HFFc6 (cell line): ENCODE results near the gene AKAP12. TPM values are rescaled to one million over a fixed set of nuclear protein-coding genes. Genes with fewer than 3 reads are reported as not detected.

Experiments
- DNase-seq: peaks from one replicate; pipeline ENCODE4 v3.0.0-alpha.2; 2018
- H3K27ac Mint-ChIP-seq: 2 replicates; pipeline ENCODE4 v1.8.0; 2020; ENCODE audit warnings: mild to moderate bottlenecking, mixed read lengths
- H3K27me3 Mint-ChIP-seq: 2 replicates; pipeline ENCODE4 v1.8.0; 2021; ENCODE audit warnings: mild to moderate bottlenecking, moderate library complexity, mixed read lengths; ENCODE audit not compliant: insufficient read depth
- H3K36me3 Mint-ChIP-seq: 2 replicates; pipeline ENCODE4 v1.8.0; 2021; ENCODE audit warnings: low read depth, mixed read lengths
- H3K4me1 Mint-ChIP-seq: 2 replicates; pipeline ENCODE4 v1.8.0; 2020; ENCODE audit warnings: low read depth, mixed read lengths
- H3K4me3 Mint-ChIP-seq: 2 replicates; pipeline ENCODE4 v1.8.0; 2020; ENCODE audit warnings: mild to moderate bottlenecking, moderate library complexity, mixed read lengths
- H3K9me3 Mint-ChIP-seq: 2 replicates; pipeline ENCODE4 v1.8.0; 2020; ENCODE audit warnings: mild to moderate bottlenecking, mixed read lengths
- total RNA-seq, 6 experiments: library from RNA; stranded (reverse); fragmentation: NEBNext Ultra II Directional; extraction: Animal tissue kit (Norgen Biotek cat#: 25700); gene quantifications; 2 replicates in 1 of 6; 3 replicates in 5 of 6; pipeline ENCODE4 v1.2.3, GENCODE V29; 2021
- TF ChIP-seq, protein P1 (sequence below): fragments of 200-600 bp; sonication (generic); IDR thresholded peaks from 2 replicates; pipeline ENCODE4 v1.5.0; 2021; ENCODE audit warnings: antibody characterized with exemption, mild to moderate bottlenecking

The AKAP12 gene
- total RNA-seq, 6 experiments from 2014 or later, result 3.7 to 8.6 (median 7.0) TPM

DNA sequence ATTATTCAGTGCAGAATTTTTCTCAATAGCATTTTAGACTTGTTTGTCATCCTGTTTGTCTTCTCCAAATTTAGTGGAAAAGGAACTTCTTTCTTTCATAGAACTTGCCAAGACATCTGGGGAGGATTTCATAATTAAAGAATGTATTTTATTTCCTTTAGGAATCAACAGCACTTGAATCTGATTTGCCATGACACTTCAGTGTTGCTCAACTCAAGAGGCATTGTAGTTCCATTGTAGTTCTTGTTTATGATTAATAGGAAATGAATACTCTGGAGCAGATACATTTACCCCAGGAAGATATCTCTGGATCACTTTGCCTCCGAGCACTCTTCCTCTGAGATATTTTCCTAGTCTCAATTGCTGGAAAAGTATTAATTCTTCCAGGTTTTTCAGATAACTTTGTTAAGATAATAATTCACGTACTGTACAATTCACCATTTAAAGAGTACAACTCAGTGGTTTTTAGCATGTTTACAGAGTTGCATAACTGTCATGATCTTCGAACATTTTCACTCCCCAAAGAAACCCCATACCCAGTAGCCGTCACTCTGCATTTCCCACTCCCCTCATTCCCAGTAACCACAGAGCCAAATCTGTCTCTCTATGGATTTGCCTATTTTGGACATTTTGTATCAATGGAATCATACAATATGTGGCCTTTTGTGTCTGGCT lies 29.7 kb downstream of the AKAP12 start:
- DNase-seq, result peak; percentile 18
- TF ChIP-seq, protein P1, sequence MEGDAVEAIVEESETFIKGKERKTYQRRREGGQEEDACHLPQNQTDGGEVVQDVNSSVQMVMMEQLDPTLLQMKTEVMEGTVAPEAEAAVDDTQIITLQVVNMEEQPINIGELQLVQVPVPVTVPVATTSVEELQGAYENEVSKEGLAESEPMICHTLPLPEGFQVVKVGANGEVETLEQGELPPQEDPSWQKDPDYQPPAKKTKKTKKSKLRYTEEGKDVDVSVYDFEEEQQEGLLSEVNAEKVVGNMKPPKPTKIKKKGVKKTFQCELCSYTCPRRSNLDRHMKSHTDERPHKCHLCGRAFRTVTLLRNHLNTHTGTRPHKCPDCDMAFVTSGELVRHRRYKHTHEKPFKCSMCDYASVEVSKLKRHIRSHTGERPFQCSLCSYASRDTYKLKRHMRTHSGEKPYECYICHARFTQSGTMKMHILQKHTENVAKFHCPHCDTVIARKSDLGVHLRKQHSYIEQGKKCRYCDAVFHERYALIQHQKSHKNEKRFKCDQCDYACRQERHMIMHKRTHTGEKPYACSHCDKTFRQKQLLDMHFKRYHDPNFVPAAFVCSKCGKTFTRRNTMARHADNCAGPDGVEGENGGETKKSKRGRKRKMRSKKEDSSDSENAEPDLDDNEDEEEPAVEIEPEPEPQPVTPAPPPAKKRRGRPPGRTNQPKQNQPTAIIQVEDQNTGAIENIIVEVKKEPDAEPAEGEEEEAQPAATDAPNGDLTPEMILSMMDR, result no peak
- no peaks in the 10 kb centered on the region for H3K9me3 Mint-ChIP-seq
- no peaks in the 10 kb centered on the region for H3K36me3 Mint-ChIP-seq
- H3K27ac Mint-ChIP-seq, result no peak overlapping the region
- peaks cover 8% of the 10 kb centered on the region for H3K27me3 Mint-ChIP-seq
- H3K4me1 Mint-ChIP-seq, result peaks cover 5% of the 10 kb centered on the region; the same call in 1 of the 2 replicates
- no peak overlapping the region for H3K4me3 Mint-ChIP-seq

DNA sequence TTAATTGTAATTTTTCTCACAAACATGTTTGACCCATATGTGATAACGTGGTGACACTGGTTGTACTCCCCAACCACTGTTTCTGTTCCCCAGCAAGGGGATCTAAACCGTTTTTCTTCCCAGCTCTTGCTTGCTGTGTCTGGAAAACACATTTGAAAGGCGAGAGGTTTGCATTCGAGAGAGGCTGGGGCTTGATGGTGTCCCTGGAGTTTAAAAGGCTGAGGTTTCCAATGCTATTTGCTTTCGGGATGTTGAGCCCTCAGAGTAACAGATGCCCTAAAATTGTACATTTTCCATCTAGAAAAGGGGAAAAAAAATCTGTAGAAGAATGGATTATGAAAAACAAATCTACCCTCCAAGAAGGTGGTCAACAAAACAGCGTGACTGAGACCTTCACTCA lies 35.4 kb downstream of the AKAP12 start:
- no peaks in the 10 kb centered on the region for H3K36me3 Mint-ChIP-seq
- no peak overlapping the region for H3K4me3 Mint-ChIP-seq
- peaks cover 6% of the 10 kb centered on the region; the same call in 1 of the 2 replicates for H3K27me3 Mint-ChIP-seq
- no peak overlapping the region for H3K27ac Mint-ChIP-seq
- TF ChIP-seq, protein P1, result no peak
- no peaks in the 10 kb centered on the region for H3K9me3 Mint-ChIP-seq
- H3K4me1 Mint-ChIP-seq, result no peaks in the 10 kb centered on the region
- no peak for DNase-seq

DNA sequence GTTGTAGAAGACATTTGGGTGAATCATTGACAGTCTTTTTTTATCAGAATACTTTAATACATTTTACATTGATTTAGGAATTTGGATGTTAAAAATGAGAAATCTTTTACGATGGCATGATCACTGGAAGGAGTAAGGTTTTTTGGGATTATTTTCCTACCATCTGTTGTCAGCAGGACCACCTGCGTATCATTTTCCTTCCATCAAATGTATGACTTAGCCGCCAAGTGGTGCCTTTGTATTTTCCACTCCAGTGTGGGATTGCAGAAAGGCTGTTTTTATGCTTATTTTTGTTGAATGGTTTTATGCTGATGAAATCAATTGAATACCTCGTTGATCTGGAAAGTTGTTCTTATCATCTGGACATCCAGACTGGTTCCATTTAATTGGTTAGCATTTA lies 35.8 kb downstream of the AKAP12 start:
- Mint-ChIP-seq H3K27me3 (peaks cover 6% of the 10 kb centered on the region; the same call in 1 of the 2 replicates), H3K36me3 (no peaks in the 10 kb centered on the region), H3K4me1 (no peaks in the 10 kb centered on the region), H3K4me3 (no peak overlapping the region), H3K9me3 (no peaks in the 10 kb centered on the region), H3K27ac (no peak overlapping the region)
- TF ChIP-seq, protein P1, result no peak
- DNase-seq, result no peak

DNA sequence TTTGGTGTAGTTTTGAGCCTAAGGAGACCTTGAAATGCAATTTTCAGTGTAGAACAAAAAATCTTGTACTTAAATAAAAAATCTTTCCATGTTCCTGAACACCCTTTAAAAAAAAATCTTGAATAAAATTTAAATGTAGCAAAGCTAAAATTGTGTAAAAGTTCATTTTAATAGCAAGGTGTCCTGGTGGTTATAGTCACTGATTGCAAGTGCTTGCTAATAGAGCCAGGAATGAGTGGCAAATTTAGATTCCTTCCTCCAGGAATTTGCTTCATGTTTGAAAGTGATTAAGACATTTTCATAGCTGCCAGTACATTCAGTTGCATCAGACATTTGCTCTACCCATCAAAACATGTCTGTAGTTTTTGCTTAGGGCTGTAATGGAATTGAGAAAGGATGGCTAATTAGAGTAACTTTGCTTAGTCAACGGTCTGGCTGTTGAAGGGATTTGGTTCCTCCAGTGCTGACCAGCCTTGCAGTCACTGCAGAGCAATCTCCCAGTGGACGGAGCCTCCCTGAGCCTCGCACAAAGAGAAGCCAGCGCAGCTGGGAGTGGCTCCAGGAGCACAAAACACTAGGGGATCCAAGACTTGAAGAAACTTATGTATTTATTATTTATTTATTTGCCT lies 36.5 kb downstream of the AKAP12 start:
- no peaks in the 10 kb centered on the region for H3K9me3 Mint-ChIP-seq
- peak; percentile 15 for DNase-seq
- no peak overlapping the region for H3K4me3 Mint-ChIP-seq
- H3K27ac Mint-ChIP-seq, result no peak overlapping the region
- H3K36me3 Mint-ChIP-seq, result no peaks in the 10 kb centered on the region
- TF ChIP-seq, protein P1, result no peak
- H3K27me3 Mint-ChIP-seq, result peaks cover 6% of the 10 kb centered on the region; the same call in 1 of the 2 replicates
- no peaks in the 10 kb centered on the region for H3K4me1 Mint-ChIP-seq

DNA sequence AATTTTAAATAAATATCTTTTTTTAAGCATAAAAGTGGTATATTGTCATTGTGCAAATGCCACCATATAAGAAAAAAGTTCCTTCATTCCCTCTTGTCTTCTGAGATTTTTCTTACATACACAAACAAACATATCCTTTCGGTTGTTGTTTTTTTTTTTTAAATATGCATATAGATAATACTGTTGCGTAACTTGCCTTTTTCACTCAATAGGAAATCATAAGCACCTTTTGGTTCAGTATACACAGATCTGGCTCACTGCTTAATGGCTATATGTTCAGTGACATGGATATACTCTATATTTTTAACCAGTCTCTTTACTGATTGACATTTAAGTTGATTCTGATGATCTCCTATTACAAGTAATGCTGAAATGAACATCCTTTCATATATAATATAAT lies 40.1 kb downstream of the AKAP12 start:
- Mint-ChIP-seq H3K27ac (no peak overlapping the region), H3K9me3 (no peaks in the 10 kb centered on the region), H3K27me3 (peaks cover 4% of the 10 kb centered on the region; the same call in 1 of the 2 replicates), H3K4me3 (no peak overlapping the region), H3K4me1 (peaks cover 6% of the 10 kb centered on the region; the same call in 1 of the 2 replicates), H3K36me3 (no peaks in the 10 kb centered on the region)
- DNase-seq, result no peak
- TF ChIP-seq, protein P1, result no peak
